ENCODE data around the gene TNFSF13B.

The TNFSF13B gene

GRCh38 chr13:108273429-108274118, 4.1 kb downstream of the TNFSF13B start:
- Histone ChIP-seq H3K79me2 (ENCODE audit: insufficient read depth, low read length) (no peaks in the 10 kb centered on the region), H4K20me1 (ENCODE audit: low read depth, low read length) (no peaks in the 10 kb centered on the region), H3K9me2 (replicated peaks; ENCODE audit: insufficient read depth, low read length) (no peaks in the 10 kb centered on the region), H2AFZ (ENCODE audit: low read depth, low read length, severe bottlenecking) (no peak overlapping the region), H3K9ac (ENCODE audit: low read length) (no peak overlapping the region), H3K36me3 (ENCODE audit: low read length) (no peaks in the 10 kb centered on the region), H3K27ac (ENCODE audit: low read depth, low read length) (no peak overlapping the region), H3K27me3 (ENCODE audit: low read length) (no peaks in the 10 kb centered on the region), H3K4me2 (ENCODE audit: low read depth, low read length, poor library complexity, severe bottlenecking) (no peak overlapping the region), H3K9me3 (ENCODE audit: insufficient read depth, low read length) (no peaks in the 10 kb centered on the region), H3K4me3 (ENCODE audit: insufficient read depth, low read length, poor library complexity, severe bottlenecking) (no peak overlapping the region), H3F3A (ENCODE audit: insufficient read depth) (no peaks in the 10 kb centered on the region)
- TF ChIP-seq EZH2phosphoT487 (conservative IDR thresholded peaks at IDR 0.05; ENCODE audit: low read length) (no peak), CTCF (IDR thresholded peaks at IDR 0.05; ENCODE audit: insufficient read depth, low read length, poor library complexity, severe bottlenecking) (no peak)

- Histone ChIP-seq H3F3A (ENCODE audit: insufficient read depth) (no peaks in the 10 kb centered on the region), H3K79me2 (ENCODE audit: insufficient read depth, low read length) (no peaks in the 10 kb centered on the region), H3K27ac (ENCODE audit: low read depth, low read length) (no peak overlapping the region), H3K4me3 (ENCODE audit: insufficient read depth, low read length, poor library complexity, severe bottlenecking) (no peak overlapping the region), H3K9me3 (ENCODE audit: insufficient read depth, low read length) (no peaks in the 10 kb centered on the region), H3K9ac (ENCODE audit: low read length) (no peak overlapping the region), H2AFZ (ENCODE audit: low read depth, low read length, severe bottlenecking) (no peak overlapping the region), H3K27me3 (ENCODE audit: low read length) (no peaks in the 10 kb centered on the region), H3K9me2 (replicated peaks; ENCODE audit: insufficient read depth, low read length) (no peaks in the 10 kb centered on the region), H3K4me2 (ENCODE audit: low read depth, low read length, poor library complexity, severe bottlenecking) (no peak overlapping the region), H3K36me3 (ENCODE audit: low read length) (no peaks in the 10 kb centered on the region), H4K20me1 (ENCODE audit: low read depth, low read length) (no peaks in the 10 kb centered on the region)
- TF ChIP-seq EZH2phosphoT487 (conservative IDR thresholded peaks at IDR 0.05; ENCODE audit: low read length) (no peak), CTCF (IDR thresholded peaks at IDR 0.05; ENCODE audit: insufficient read depth, low read length, poor library complexity, severe bottlenecking) (no peak)
These were observed 5.2 kb downstream of the TNFSF13B start for GRCh38 chr13:108274718-108275117.

GRCh38 chr13:108276060-108276459, 6.5 kb downstream of the TNFSF13B start:
- H3K79me2 ChIP-seq (ENCODE audit: insufficient read depth, low read length): no peaks in the 10 kb centered on the region
- H2AFZ ChIP-seq (ENCODE audit: low read depth, low read length, severe bottlenecking): no peak overlapping the region
- no peak overlapping the region for H3K27ac ChIP-seq (ENCODE audit: low read depth, low read length)
- H3K9ac ChIP-seq (ENCODE audit: low read length): no peak overlapping the region
- H4K20me1 ChIP-seq (ENCODE audit: low read depth, low read length): no peaks in the 10 kb centered on the region
- H3K4me3 ChIP-seq (ENCODE audit: insufficient read depth, low read length, poor library complexity, severe bottlenecking): no peak overlapping the region
- H3K9me2 ChIP-seq (replicated peaks; ENCODE audit: insufficient read depth, low read length): no peaks in the 10 kb centered on the region
- no peaks in the 10 kb centered on the region for H3K27me3 ChIP-seq (ENCODE audit: low read length)
- no peaks in the 10 kb centered on the region for H3K9me3 ChIP-seq (ENCODE audit: insufficient read depth, low read length)
- TF ChIP-seq CTCF (IDR thresholded peaks at IDR 0.05; ENCODE audit: insufficient read depth, low read length, poor library complexity, severe bottlenecking) (no peak), EZH2phosphoT487 (conservative IDR thresholded peaks at IDR 0.05; ENCODE audit: low read length) (no peak)
- H3K4me2 ChIP-seq (ENCODE audit: low read depth, low read length, poor library complexity, severe bottlenecking): no peak overlapping the region
- no peaks in the 10 kb centered on the region for H3K36me3 ChIP-seq (ENCODE audit: low read length)
- no peaks in the 10 kb centered on the region for H3F3A ChIP-seq (ENCODE audit: insufficient read depth)

All from SU-DHL-6 (cell line).